SU-DHL-6 (cell line): ENCODE results near the gene KCNA1.

Experiments used
- H2AFZ ChIP-seq: fragments of 200-600 bp; sonication (generic); 2 replicates; pipeline ENCODE4 v1.6.1; 2014; ENCODE audit warnings: low read depth, mild to moderate bottlenecking, moderate library complexity, mixed read lengths, antibody characterized with exemption, low read length; ENCODE audit not compliant: severe bottlenecking
- H3F3A ChIP-seq: fragments of 200-600 bp; shearing (Covaris generic); 2 replicates; pipeline ENCODE4 v1.6.0; 2016; ENCODE audit warnings: antibody characterized with exemption, mild to moderate bottlenecking; ENCODE audit not compliant: insufficient read depth
- H3K27ac ChIP-seq: fragments of 200-600 bp; sonication (generic); 2 replicates; pipeline ENCODE4 v1.5.1; 2016; ENCODE audit warnings: low read depth, mild to moderate bottlenecking, low read length, moderate library complexity, mixed read lengths
- H3K27me3 ChIP-seq: fragments of 200-600 bp; sonication (generic), shearing (Covaris generic); 2 replicates; pipeline ENCODE4 v1.6.0; 2014; ENCODE audit warnings: mild to moderate bottlenecking, low read length
- H3K36me3 ChIP-seq: fragments of 200-600 bp; sonication (generic); 2 replicates; pipeline ENCODE4 v1.6.1; 2014; ENCODE audit warnings: mild to moderate bottlenecking, low read length, mixed read lengths
- H3K4me2 ChIP-seq: fragments of 300-600, 200-600 bp; shearing (Covaris generic), sonication (generic); 2 replicates; pipeline ENCODE4 v1.6.0; 2014; ENCODE audit warnings: low read length, low read depth, mild to moderate bottlenecking; ENCODE audit not compliant: poor library complexity, severe bottlenecking
- H3K4me3 ChIP-seq: fragments of 200-600 bp; sonication (generic); 2 replicates; pipeline ENCODE4 v1.5.1; 2014; ENCODE audit warnings: antibody characterized with exemption, low read length, mild to moderate bottlenecking, mixed read lengths; ENCODE audit not compliant: insufficient read depth, poor library complexity, severe bottlenecking
- H3K79me2 ChIP-seq: fragments of 200-600 bp; sonication (generic); 2 replicates; pipeline ENCODE4 v1.6.1; 2014; ENCODE audit warnings: mild to moderate bottlenecking, low read length, moderate library complexity; ENCODE audit not compliant: insufficient read depth
- H3K9ac ChIP-seq: fragments of 200-600 bp; sonication (generic); 2 replicates; pipeline ENCODE4 v1.7.0; 2014; ENCODE audit warnings: mild to moderate bottlenecking, low read length
- H3K9me2 ChIP-seq: fragments of 200-600 bp; sonication (generic); replicated peaks from 2 replicates; pipeline ENCODE4 v1.6.1; 2014; ENCODE audit warnings: low read length; ENCODE audit not compliant: insufficient read depth
- H3K9me3 ChIP-seq: fragments of 200-600 bp; sonication (generic); 2 replicates; pipeline ENCODE4 v1.6.1; 2014; ENCODE audit warnings: low read length, mixed read lengths; ENCODE audit not compliant: insufficient read depth
- H4K20me1 ChIP-seq: fragments of 200-600 bp; sonication (generic); 2 replicates; pipeline ENCODE4 v1.6.1; 2014; ENCODE audit warnings: low read depth, mild to moderate bottlenecking, antibody characterized with exemption, low read length, moderate library complexity, mixed read lengths
- CTCF ChIP-seq: fragments of 200-600 bp; sonication (generic); IDR thresholded peaks from one replicate; pipeline ENCODE4 v1.5.1; 2017; ENCODE audit warnings: antibody characterized with exemption, mild to moderate bottlenecking, low read length, moderate library complexity; ENCODE audit not compliant: insufficient read depth, poor library complexity, severe bottlenecking
- EZH2phosphoT487 ChIP-seq: fragments of 200-600 bp; sonication (generic), shearing (Covaris generic); conservative IDR thresholded peaks from 2 replicates; pipeline ENCODE4 v1.6.1; 2018; ENCODE audit warnings: mild to moderate bottlenecking, antibody characterized with exemption, low read length, moderate library complexity, mixed read lengths

The KCNA1 gene

DNA sequence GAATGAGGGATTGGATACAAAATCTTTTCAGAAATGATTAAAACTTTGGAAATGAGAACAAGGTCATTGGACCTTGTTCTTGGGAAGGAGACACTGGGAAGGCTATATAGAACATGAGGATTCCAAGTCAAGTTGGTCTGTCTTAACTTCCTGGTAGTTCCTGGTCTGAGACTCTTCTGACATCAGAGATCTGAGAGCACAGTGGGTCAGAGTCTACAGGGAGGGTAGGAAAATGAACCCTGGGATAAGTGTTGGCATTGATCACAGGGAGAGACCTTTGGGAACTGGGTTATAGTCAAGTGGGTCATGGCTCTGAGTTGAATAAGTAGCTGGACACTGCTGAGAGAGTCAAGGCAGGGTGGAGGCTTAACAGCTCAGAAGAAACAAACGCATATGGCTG is 17.3 kb upstream of the KCNA1 start:
- Histone ChIP-seq H3K4me3 (no peak overlapping the region), H4K20me1 (no peaks in the 10 kb centered on the region), H3K4me2 (no peak overlapping the region), H2AFZ (no peak overlapping the region), H3K9ac (no peak overlapping the region), H3K27ac (no peak overlapping the region), H3K27me3 (no peaks in the 10 kb centered on the region), H3K36me3 (no peaks in the 10 kb centered on the region), H3K79me2 (no peaks in the 10 kb centered on the region), H3K9me3 (no peaks in the 10 kb centered on the region), H3F3A (no peaks in the 10 kb centered on the region), H3K9me2 (no peaks in the 10 kb centered on the region)
- TF ChIP-seq EZH2phosphoT487 (no peak), CTCF (no peak)

GRCh38 chr12:4894019-4894418 is 15.7 kb upstream of the KCNA1 start:
- no peaks in the 10 kb centered on the region for H4K20me1 ChIP-seq
- H2AFZ ChIP-seq: no peak overlapping the region
- H3K36me3 ChIP-seq: no peaks in the 10 kb centered on the region
- no peaks in the 10 kb centered on the region for H3K9me3 ChIP-seq
- H3K9me2 ChIP-seq: no peaks in the 10 kb centered on the region
- H3K79me2 ChIP-seq: no peaks in the 10 kb centered on the region
- no peak overlapping the region for H3K4me2 ChIP-seq
- H3K9ac ChIP-seq: no peak overlapping the region
- no peaks in the 10 kb centered on the region for H3F3A ChIP-seq
- no peak overlapping the region for H3K4me3 ChIP-seq
- H3K27ac ChIP-seq: no peak overlapping the region
- TF ChIP-seq EZH2phosphoT487 (no peak), CTCF (no peak)
- no peaks in the 10 kb centered on the region for H3K27me3 ChIP-seq

- no peaks in the 10 kb centered on the region for H3K9me2 ChIP-seq
- H2AFZ ChIP-seq: no peak overlapping the region
- no peaks in the 10 kb centered on the region for H3K79me2 ChIP-seq
- no peaks in the 10 kb centered on the region for H3K36me3 ChIP-seq
- H3K4me3 ChIP-seq: no peak overlapping the region
- no peak overlapping the region for H3K27ac ChIP-seq
- H3K9me3 ChIP-seq: no peaks in the 10 kb centered on the region
- no peak overlapping the region for H3K9ac ChIP-seq
- H3K27me3 ChIP-seq: no peaks in the 10 kb centered on the region
- TF ChIP-seq CTCF: no peak
- no peak for TF ChIP-seq EZH2phosphoT487
- no peak overlapping the region for H3K4me2 ChIP-seq
- no peaks in the 10 kb centered on the region; the same call in 1 of the 2 replicates for H4K20me1 ChIP-seq
- H3F3A ChIP-seq: no peaks in the 10 kb centered on the region
These were observed 10.3 kb upstream of the KCNA1 start for GRCh38 chr12:4899364-4899763.

GRCh38 chr12:4900327-4900726 is 9.4 kb upstream of the KCNA1 start:
- Histone ChIP-seq H3K36me3 (no peaks in the 10 kb centered on the region), H3K4me3 (no peak overlapping the region), H3K79me2 (no peaks in the 10 kb centered on the region), H3K9me3 (no peaks in the 10 kb centered on the region), H2AFZ (no peak overlapping the region), H3K27ac (no peak overlapping the region), H3K27me3 (no peaks in the 10 kb centered on the region), H3F3A (no peaks in the 10 kb centered on the region), H3K9ac (no peak overlapping the region), H3K4me2 (no peak overlapping the region), H4K20me1 (no peaks in the 10 kb centered on the region; the same call in 1 of the 2 replicates), H3K9me2 (no peaks in the 10 kb centered on the region)
- no peak for TF ChIP-seq CTCF
- no peak for TF ChIP-seq EZH2phosphoT487
